Activated T-cell treated with anti-CD3 and anti-CD28 coated beads for 4 hours (primary cell): ENCODE results near the gene MAPKAPK2.
A peak's percentile ranks its signal among the peaks of the same experiment; 100 is the strongest.

Experiments
- DNase-seq: peaks from one replicate; pipeline ENCODE4 v3.0.0-alpha.2; 2020

Gene MAPKAPK2

GRCh38 chr1:206705726-206706297 lies 21.1 kb downstream of the MAPKAPK2 start:
- DNase-seq: no peak

- peak; percentile 36 for DNase-seq
Observed at GRCh38 chr1:206706298-206706791, 21.6 kb downstream of the MAPKAPK2 start.

GRCh38 chr1:206706806-206707366 lies 22.2 kb downstream of the MAPKAPK2 start:
- no peak for DNase-seq

GRCh38 chr1:206708058-206708457 lies 23.4 kb downstream of the MAPKAPK2 start:
- no peak for DNase-seq

- no peak for DNase-seq
Observed at GRCh38 chr1:206708882-206709281, 24.2 kb downstream of the MAPKAPK2 start.

- no peak for DNase-seq
Observed at GRCh38 chr1:206709322-206709721, 24.6 kb downstream of the MAPKAPK2 start.

- no peak for DNase-seq
Observed at GRCh38 chr1:206709772-206710459, 25.2 kb downstream of the MAPKAPK2 start.

GRCh38 chr1:206710460-206710823 lies 25.7 kb downstream of the MAPKAPK2 start:
- no peak for DNase-seq

GRCh38 chr1:206713070-206713469 lies 28.4 kb downstream of the MAPKAPK2 start:
- DNase-seq: no peak

- DNase-seq: no peak
Observed at GRCh38 chr1:206713910-206714312, 29.2 kb downstream of the MAPKAPK2 start.

GRCh38 chr1:206714331-206715058 lies 29.8 kb downstream of the MAPKAPK2 start:
- DNase-seq: no peak

- DNase-seq: no peak
Observed at GRCh38 chr1:206715120-206715519, 30.4 kb downstream of the MAPKAPK2 start.

- no peak for DNase-seq
Observed at GRCh38 chr1:206715552-206716158, 30.9 kb downstream of the MAPKAPK2 start.

GRCh38 chr1:206716159-206716869 lies 31.6 kb downstream of the MAPKAPK2 start:
- no peak for DNase-seq

GRCh38 chr1:206716870-206717673 lies 32.4 kb downstream of the MAPKAPK2 start:
- DNase-seq: no peak

- no peak for DNase-seq
Observed at GRCh38 chr1:206717674-206717989, 32.9 kb downstream of the MAPKAPK2 start.

- no peak for DNase-seq
Observed at GRCh38 chr1:206719169-206719839, 34.6 kb downstream of the MAPKAPK2 start.

- DNase-seq: no peak
Observed at GRCh38 chr1:206721454-206721853, 36.7 kb downstream of the MAPKAPK2 start.

- no peak for DNase-seq
Observed at GRCh38 chr1:206722751-206723461, 38.2 kb downstream of the MAPKAPK2 start.

GRCh38 chr1:206723462-206723804 lies 38.7 kb downstream of the MAPKAPK2 start:
- no peak for DNase-seq
